Measurements from ENCODE around the gene P3H4. TPM values are rescaled to one million over a fixed set of nuclear protein-coding genes. Genes with fewer than 3 reads are reported as not detected.
"Not testable (repeated sequence)": the region's sequence is repeated elsewhere in the genome, so short reads cannot be mapped to it uniquely, and the experiment has no call there.

The P3H4 gene
- total and polyA plus RNA-seq, 12 donors = 2.0 to 7.5 (median 3.9) TPM

- Histone ChIP-seq H3K4me3 (peak overlapping the region; percentile 70 to 100 (median 90)), H3K4me1 (peaks cover 0 to 20% (median 14%) of the 10 kb centered on the region in 9 donors), H3K9me3 (no peaks in the 10 kb centered on the region), H3K27ac (peak overlapping the region in 9 of 10 donors; percentile 60 to 84 (median 75)), H3K36me3 (peaks cover 0 to 33% (median 12%) of the 10 kb centered on the region in 9 donors), H3K27me3 (no peaks in the 10 kb centered on the region)
- 13 to 16% methylated on average over 13 of the region's 13 CpGs for WGBS, 2 donors
- ATAC-seq (peak; percentile 13 to 66 (median 41)), DNase-seq (no peak)
- intact Hi-C loops (cut with DNase I) = no loop called here
- no peak for TF ChIP-seq CTCF (IDR thresholded peaks at IDR 0.05)
These were observed 23.6 kb upstream of the P3H4 start for GRCh38 chr17:41835214-41835799.

DNA sequence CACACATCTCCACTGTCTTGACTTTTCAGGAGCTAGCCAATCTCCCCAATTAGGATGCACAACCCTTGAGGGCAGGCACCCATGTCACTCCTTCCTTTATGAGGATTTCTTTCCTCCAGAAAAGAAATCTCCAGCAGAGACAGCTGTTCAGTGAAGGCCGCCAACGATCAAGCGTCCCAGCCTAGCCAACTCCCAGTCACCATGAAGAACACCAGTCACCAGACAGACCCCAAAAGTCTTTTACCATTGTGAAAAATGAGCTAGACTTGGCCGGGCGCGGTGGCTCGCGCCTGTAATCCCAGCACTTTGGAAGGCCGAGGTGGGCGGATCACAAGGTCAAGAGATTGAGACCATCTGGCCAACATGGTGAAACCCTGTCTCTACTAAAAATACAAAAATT lies 18.2 kb upstream of the P3H4 start:
- ATAC-seq; H3K27me3 ChIP-seq; H3K9me3 ChIP-seq; H3K27ac ChIP-seq; H3K4me1 ChIP-seq; intact Hi-C loops (cut with DNase I); DNase-seq; H3K4me3 ChIP-seq: not testable (repeated sequence)
- H3K36me3 ChIP-seq = peaks cover 0 to 85% (median 32%) of the 10 kb centered on the region in 9 donors
- 86 to 87% methylated on average over 10 of the region's 10 CpGs for WGBS, 2 donors

DNA sequence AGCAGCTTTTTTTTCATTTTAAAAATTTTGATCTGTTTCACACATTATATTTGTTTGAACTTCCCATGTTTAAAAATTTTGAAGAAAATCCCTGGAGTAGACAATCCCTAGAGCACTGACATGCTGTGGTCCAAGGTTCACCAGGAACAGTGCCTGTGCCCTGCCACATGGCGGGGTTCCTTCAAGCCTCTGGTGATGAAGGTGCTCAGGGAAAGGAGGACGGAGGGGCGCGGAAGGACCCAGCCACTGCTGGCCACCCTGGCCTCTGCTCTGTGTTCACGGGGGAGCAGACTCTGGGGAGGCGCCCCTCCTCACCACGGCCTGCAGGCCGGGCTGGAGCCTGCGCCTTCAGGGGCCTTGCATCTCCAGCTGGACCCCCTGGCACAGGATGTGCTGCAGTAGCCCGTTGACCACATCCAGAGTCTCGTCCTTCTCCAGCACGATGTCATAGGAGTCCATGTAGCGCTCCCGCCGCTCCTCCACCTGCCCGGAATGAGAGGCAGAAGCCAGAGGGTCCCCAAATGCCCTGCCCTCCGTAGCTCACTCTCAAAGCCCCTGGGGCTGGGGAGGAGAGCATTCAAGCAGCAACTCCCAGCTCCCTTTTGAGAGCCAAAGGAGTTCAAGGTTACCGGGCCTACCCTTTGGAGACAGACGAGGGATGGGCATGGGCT lies 13.6 kb upstream of the P3H4 start:
- Histone ChIP-seq H3K9me3 (no peaks in the 10 kb centered on the region), H3K36me3 (peaks cover 0 to 61% (median 20%) of the 10 kb centered on the region in 9 donors), H3K4me3 (no peak overlapping the region), H3K27me3 (no peaks in the 10 kb centered on the region), H3K27ac (no peak overlapping the region), H3K4me1 (no peaks in the 10 kb centered on the region)
- WGBS, 2 donors = 89 to 90% methylated on average over 19 of the region's 19 CpGs
- intact Hi-C loops (cut with DNase I) = no loop called here
- no peak for TF ChIP-seq CTCF (IDR thresholded peaks at IDR 0.05)
- ATAC-seq = no peak
- DNase-seq = no peak

DNA sequence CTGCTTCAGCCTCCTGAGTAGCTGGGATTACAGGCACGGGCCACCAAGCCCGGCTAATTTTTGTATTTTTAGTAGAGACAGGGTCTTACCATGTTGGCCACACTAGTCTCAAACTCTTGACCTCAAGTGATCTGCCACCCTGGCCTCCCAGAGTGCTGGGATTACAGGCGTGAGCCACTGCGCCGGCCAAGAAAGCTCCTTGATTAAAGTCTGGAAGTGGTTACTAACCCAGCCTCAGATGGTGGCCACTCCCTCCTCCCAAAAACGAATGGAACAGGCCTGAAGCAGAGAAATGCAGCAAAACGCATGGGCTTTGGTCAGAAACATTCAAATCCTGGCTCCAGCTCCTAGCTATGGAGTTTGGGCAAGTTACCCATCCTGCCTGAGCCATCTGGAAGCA lies 12.3 kb upstream of the P3H4 start:
- DNase-seq (no peak), ATAC-seq (no peak)
- H3K27ac ChIP-seq = no peak overlapping the region
- intact Hi-C loops (cut with DNase I) = no loop called here
- no peaks in the 10 kb centered on the region for H3K9me3 ChIP-seq
- 66 to 69% methylated on average over 7 of the region's 7 CpGs for WGBS, 2 donors
- H3K4me3 ChIP-seq = no peak overlapping the region
- TF ChIP-seq CTCF (IDR thresholded peaks at IDR 0.05) = no peak
- H3K36me3 ChIP-seq = peaks cover 0 to 51% (median 10%) of the 10 kb centered on the region in 9 donors
- H3K27me3 ChIP-seq = no peaks in the 10 kb centered on the region
- H3K4me1 ChIP-seq = no peaks in the 10 kb centered on the region

- Histone ChIP-seq H3K27ac (no peak overlapping the region), H3K36me3 (peaks cover 0 to 45% (median 10%) of the 10 kb centered on the region in 9 donors), H3K4me1 (no peaks in the 10 kb centered on the region), H3K9me3 (no peaks in the 10 kb centered on the region), H3K27me3 (no peaks in the 10 kb centered on the region), H3K4me3 (no peak overlapping the region)
- 89 to 92% methylated on average over 7 of the region's 7 CpGs for WGBS, 2 donors
- TF ChIP-seq CTCF (IDR thresholded peaks at IDR 0.05) = no peak
- no peak for ATAC-seq
- intact Hi-C loops (cut with DNase I) = no loop called here
- no peak for DNase-seq
These were observed 11.8 kb upstream of the P3H4 start for GRCh38 chr17:41823580-41823979.

All from heart right ventricle (tissue), 16 donors.